BE2C (cell line): Measurements from ENCODE around the gene ZC3H4.
"Not testable (repeated sequence)": the region's sequence is repeated elsewhere in the genome, so short reads cannot be mapped to it uniquely, and the experiment has no call there.

Experiments
- DNase-seq: peaks from one replicate; pipeline ENCODE4 v3.0.0-alpha.2; 2020
- H3K27me3 ChIP-seq: fragments of 250-450 bp; sonication (Bioruptor Pico); 2 replicates; pipeline ENCODE4 v1.5.1; 2020; ENCODE audit warnings: mild to moderate bottlenecking
- H3K36me3 ChIP-seq: fragments of 250-450 bp; sonication (Bioruptor Pico); 2 replicates; pipeline ENCODE4 v1.5.1; 2020; ENCODE audit warnings: mild to moderate bottlenecking
- H3K4me1 ChIP-seq: fragments of 250-450 bp; sonication (Bioruptor Pico); 2 replicates; pipeline ENCODE4 v1.5.1; 2020
- H3K4me3 ChIP-seq: 2 replicates; pipeline ENCODE4 v1.5.1; 2011; ENCODE audit warnings: low read depth, low read length
- H3K9me3 ChIP-seq: fragments of 250-450 bp; sonication (Bioruptor Pico); 2 replicates; pipeline ENCODE4 v1.5.1; 2020
- TF ChIP-seq, protein P1 (sequence below): IDR thresholded peaks from 2 replicates; pipeline ENCODE4 v1.5.1; 2012; ENCODE audit warnings: mild to moderate bottlenecking, low read depth, low read length

Gene ZC3H4

DNA sequence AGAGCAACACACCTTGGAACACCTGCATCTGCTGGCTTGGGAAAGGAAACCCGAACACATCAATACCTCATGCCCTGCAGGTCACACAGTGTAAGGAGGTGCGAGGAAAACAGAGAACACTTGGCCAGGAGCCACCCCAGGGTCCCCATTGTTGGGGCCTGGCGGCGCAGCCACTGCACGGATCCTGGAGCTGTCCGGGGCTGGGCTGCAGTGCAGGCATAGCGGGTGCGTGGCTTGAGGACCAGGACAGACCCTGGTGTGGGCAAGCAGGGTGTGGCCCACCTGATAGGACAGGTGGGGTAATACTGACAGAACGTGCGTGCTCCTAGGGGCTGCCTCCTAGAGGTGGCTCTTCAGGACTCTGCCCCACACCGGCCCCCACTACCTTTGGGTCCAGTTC is 48.3 kb downstream of the ZC3H4 start:
- Histone ChIP-seq H3K36me3 (peaks cover 57% of the 10 kb centered on the region), H3K4me1 (no peaks in the 10 kb centered on the region; the same call in 1 of the 2 replicates), H3K4me3 (no peak overlapping the region), H3K27me3 (no peaks in the 10 kb centered on the region), H3K9me3 (no peaks in the 10 kb centered on the region)
- TF ChIP-seq, protein P1, sequence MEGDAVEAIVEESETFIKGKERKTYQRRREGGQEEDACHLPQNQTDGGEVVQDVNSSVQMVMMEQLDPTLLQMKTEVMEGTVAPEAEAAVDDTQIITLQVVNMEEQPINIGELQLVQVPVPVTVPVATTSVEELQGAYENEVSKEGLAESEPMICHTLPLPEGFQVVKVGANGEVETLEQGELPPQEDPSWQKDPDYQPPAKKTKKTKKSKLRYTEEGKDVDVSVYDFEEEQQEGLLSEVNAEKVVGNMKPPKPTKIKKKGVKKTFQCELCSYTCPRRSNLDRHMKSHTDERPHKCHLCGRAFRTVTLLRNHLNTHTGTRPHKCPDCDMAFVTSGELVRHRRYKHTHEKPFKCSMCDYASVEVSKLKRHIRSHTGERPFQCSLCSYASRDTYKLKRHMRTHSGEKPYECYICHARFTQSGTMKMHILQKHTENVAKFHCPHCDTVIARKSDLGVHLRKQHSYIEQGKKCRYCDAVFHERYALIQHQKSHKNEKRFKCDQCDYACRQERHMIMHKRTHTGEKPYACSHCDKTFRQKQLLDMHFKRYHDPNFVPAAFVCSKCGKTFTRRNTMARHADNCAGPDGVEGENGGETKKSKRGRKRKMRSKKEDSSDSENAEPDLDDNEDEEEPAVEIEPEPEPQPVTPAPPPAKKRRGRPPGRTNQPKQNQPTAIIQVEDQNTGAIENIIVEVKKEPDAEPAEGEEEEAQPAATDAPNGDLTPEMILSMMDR, result no peak
- DNase-seq, result no peak

GRCh38 chr19:47063874-47064273 is 49.7 kb downstream of the ZC3H4 start:
- no peak overlapping the region for H3K4me3 ChIP-seq
- DNase-seq, result no peak
- TF ChIP-seq, protein P1, result no peak
- no peaks in the 10 kb centered on the region for H3K9me3 ChIP-seq
- H3K27me3 ChIP-seq, result no peaks in the 10 kb centered on the region
- peaks cover 45% of the 10 kb centered on the region for H3K36me3 ChIP-seq
- no peaks in the 10 kb centered on the region; the same call in 1 of the 2 replicates for H3K4me1 ChIP-seq

DNA sequence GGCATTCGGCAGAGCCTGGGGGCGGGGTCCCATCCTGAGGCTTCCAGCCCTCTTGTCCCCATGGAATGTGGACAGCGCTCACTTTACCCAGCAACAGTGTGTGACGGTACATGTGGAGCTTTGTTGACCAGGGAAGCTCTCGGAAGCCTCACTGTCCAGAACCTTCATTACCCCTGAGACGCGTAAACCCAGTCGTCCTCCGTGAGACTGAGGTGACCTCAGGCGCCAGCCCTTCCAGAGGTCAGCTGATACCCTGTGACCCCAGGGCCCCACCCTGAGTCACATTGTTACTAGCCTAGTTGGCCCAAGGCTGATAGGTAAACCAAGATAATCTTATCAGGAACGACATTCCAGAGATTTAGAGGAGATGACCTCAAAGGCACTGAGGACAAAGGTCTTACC is 55.0 kb downstream of the ZC3H4 start:
- H3K4me3 ChIP-seq, result no peak overlapping the region
- no peak for DNase-seq
- peaks cover 2% of the 10 kb centered on the region for H3K36me3 ChIP-seq
- no peaks in the 10 kb centered on the region for H3K4me1 ChIP-seq
- no peaks in the 10 kb centered on the region for H3K27me3 ChIP-seq
- no peaks in the 10 kb centered on the region for H3K9me3 ChIP-seq
- TF ChIP-seq, protein P1, result no peak

- DNase-seq, result no peak
- H3K9me3 ChIP-seq, result no peaks in the 10 kb centered on the region
- TF ChIP-seq, protein P1, result no peak
- no peak overlapping the region for H3K4me3 ChIP-seq
- H3K36me3 ChIP-seq, result no peaks in the 10 kb centered on the region
- H3K27me3 ChIP-seq, result no peaks in the 10 kb centered on the region
- H3K4me1 ChIP-seq, result no peaks in the 10 kb centered on the region
Observed at GRCh38 chr19:47057328-47057727, 56.2 kb downstream of the ZC3H4 start.

DNA sequence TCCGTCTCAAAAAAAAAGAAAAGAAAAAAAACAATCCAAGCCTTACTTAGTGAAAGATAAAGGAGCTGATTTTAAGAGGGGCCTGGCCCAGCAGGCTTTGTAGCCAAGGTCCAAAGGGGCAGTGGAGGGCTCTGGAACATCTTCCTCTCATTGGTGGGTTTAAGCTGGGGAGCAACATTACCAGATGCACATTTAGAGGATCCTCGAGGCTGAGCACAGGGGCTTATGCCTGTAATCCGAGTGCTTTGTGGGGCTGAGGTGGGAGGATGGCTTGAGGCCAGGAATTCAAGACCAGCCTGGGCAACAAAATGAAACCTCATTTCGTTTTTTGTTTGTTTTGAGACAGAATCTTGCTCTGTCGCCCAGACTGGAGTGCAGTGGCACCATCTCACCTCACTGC is 57.2 kb downstream of the ZC3H4 start:
- no peak for DNase-seq
- Histone ChIP-seq H3K4me1 (no peaks in the 10 kb centered on the region), H3K9me3 (no peaks in the 10 kb centered on the region), H3K27me3 (no peaks in the 10 kb centered on the region), H3K4me3 (no peak overlapping the region), H3K36me3 (no peaks in the 10 kb centered on the region)
- TF ChIP-seq, protein P1, result no peak

DNA sequence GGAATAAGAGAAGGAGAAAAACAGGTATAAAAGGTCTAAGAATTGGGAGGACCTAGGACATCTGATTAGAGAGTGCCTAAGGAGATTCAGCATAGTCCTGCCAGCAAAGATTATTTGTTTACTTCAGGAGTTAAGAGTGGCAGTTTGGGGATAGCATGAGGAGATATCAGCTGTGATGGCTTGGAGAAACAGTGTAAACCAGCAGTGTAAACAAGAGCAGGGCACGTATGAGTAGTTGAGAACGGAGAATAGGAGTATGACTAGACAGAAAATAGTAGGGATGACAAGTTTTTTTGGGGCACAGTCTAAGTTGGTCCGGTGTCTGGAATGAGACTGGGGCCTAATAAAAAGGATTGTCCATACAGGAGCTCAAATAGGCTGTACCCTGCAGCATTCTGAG is 63.0 kb downstream of the ZC3H4 start:
- H3K9me3 ChIP-seq, H3K4me3 ChIP-seq, H3K36me3 ChIP-seq, H3K27me3 ChIP-seq, H3K4me1 ChIP-seq, DNase-seq: not testable (repeated sequence)

DNA sequence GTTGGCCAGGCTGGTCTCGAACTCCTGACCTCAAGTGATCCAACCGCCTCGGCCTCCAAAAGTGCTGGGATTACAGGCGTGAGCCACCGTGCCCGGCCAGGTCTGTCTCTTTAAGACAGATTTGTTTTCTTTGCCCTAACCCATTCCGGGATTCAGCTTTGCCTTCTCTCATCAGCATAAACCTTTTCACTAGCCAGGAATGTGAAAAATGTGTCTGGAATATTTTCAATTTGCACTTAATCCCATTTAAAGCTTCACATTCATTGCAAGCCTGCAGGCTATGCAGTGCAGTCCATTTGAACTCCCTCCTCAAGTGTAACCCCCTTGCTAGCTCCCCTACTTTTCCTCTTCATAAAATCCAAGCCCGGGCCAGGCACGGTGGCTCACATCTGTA is 64.3 kb downstream of the ZC3H4 start:
- Histone ChIP-seq H3K4me1 (no peaks in the 10 kb centered on the region), H3K4me3 (peak overlapping the region; percentile 80), H3K9me3 (no peaks in the 10 kb centered on the region), H3K36me3 (no peaks in the 10 kb centered on the region; the same call in 1 of the 2 replicates), H3K27me3 (no peaks in the 10 kb centered on the region)
- DNase-seq, result no peak
- TF ChIP-seq, protein P1, result no peak
